OCI-LY7 (cell line): ENCODE data around the gene PTGDS.

Experiments
- EZH2phosphoT487 ChIP-seq: fragments of 200-600 bp; sonication (generic); IDR thresholded peaks from 2 replicates; pipeline ENCODE4 v1.6.1; 2018; ENCODE audit warnings: low read depth, borderline replicate concordance, mild to moderate bottlenecking, mixed run types, antibody characterized with exemption, low read length, moderate library complexity, mixed read lengths
- TF ChIP-seq, protein P1 (sequence below): fragments of 200-600 bp; sonication (generic); conservative IDR thresholded peaks from 2 replicates; pipeline ENCODE4 v1.5.1; 2014; ENCODE audit warnings: mild to moderate bottlenecking, antibody characterized with exemption, low read length, moderate library complexity, mixed read lengths

DNA sequence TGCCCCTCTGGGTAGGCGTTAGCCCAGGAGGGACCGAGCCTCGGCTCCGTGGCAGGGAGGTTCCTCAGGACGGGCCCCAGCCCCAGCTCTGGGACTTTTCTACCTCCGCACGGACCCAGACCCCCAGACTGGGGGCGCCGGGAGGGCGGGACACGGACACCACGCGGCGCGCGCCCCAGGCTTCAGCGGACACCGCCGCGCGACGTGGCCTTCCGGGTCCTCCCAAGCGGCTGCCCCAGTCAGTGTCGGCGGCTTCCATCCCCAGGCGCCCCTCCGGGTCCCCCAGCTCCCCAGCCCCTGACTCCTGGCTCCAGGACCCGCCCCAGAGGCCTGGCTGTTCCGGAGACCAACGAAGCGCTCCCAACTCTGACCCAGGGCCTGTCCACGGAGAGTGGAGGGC, 8.5 kb downstream of the PTGDS start:
- TF ChIP-seq, protein P1, sequence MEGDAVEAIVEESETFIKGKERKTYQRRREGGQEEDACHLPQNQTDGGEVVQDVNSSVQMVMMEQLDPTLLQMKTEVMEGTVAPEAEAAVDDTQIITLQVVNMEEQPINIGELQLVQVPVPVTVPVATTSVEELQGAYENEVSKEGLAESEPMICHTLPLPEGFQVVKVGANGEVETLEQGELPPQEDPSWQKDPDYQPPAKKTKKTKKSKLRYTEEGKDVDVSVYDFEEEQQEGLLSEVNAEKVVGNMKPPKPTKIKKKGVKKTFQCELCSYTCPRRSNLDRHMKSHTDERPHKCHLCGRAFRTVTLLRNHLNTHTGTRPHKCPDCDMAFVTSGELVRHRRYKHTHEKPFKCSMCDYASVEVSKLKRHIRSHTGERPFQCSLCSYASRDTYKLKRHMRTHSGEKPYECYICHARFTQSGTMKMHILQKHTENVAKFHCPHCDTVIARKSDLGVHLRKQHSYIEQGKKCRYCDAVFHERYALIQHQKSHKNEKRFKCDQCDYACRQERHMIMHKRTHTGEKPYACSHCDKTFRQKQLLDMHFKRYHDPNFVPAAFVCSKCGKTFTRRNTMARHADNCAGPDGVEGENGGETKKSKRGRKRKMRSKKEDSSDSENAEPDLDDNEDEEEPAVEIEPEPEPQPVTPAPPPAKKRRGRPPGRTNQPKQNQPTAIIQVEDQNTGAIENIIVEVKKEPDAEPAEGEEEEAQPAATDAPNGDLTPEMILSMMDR: no peak
- no peak for TF ChIP-seq EZH2phosphoT487
